Endothelial cell of umbilical vein (primary cell): Measurements from ENCODE around the gene LBR. TPM values are rescaled to one million over a fixed set of nuclear protein-coding genes. Genes with fewer than 3 reads are reported as not detected.

ENCODE experiments used
- BruUV-seq: library from RNA; stranded (reverse); fragments of 400-500 nt; replicated peaks from 2 replicates; lab custom pipeline; 2021; lab: Mats Ljungman, UMichigan
- CTCF ChIA-PET: fragments of 300-600, 350-600 bp; sonication (Branson Sonifier 250); formaldehyde crosslinking; loops from one replicate; lab custom pipeline; 2021; ENCODE audit warnings: antibody characterized with exemption, inconsistent platforms; lab: Charles Lee
- POLR2A ChIA-PET: fragments of 300-600, 350-600 bp; sonication (Branson Sonifier 250); formaldehyde crosslinking; loops from one replicate; lab custom pipeline; 2021; ENCODE audit warnings: antibody characterized with exemption, inconsistent platforms; lab: Charles Lee
- DNase-seq: peaks from one replicate; pipeline ENCODE4 v3.0.0-alpha.2; 2011; ENCODE audit warnings: low read depth, low spot score
- FAIRE-seq: peaks from 2 replicates; lab custom pipeline; 2011; peaks lifted over from hg19 to GRCh38; lab: Jason Lieb, UNC
- H2AFZ ChIP-seq: 2 replicates; pipeline ENCODE4 v1.6.0; 2012; ENCODE audit warnings: low read depth, low read length, control low read depth, inconsistent platforms
- H3K27ac ChIP-seq: 2 replicates; pipeline ENCODE4 v1.5.1; 2011; ENCODE audit warnings: low read depth, mild to moderate bottlenecking, control low read depth, low read length, moderate library complexity; ENCODE audit not compliant: insufficient read depth
- H3K27me3 ChIP-seq, 2 experiments: 2 replicates each; pipeline versions ENCODE4 v1.6.0 to v1.6.1; 2011; ENCODE audit warnings: low read length in 2 of 2, mixed read lengths in 1 of 2; ENCODE audit not compliant: control insufficient read depth in 2 of 2, insufficient read depth in 2 of 2
- H3K36me3 ChIP-seq, 2 experiments: 2 replicates in 1 of 2; 3 replicates in 1 of 2; pipeline ENCODE4 v1.5.1; 2011; ENCODE audit warnings: low read length in 2 of 2, mild to moderate bottlenecking in 1 of 2, moderate library complexity in 1 of 2; ENCODE audit not compliant: control insufficient read depth in 2 of 2, insufficient read depth in 2 of 2; ENCODE audit errors: extremely low read depth in 1 of 2
- H3K4me1 ChIP-seq: 3 replicates; pipeline ENCODE4 v1.5.1; 2011; ENCODE audit warnings: mild to moderate bottlenecking, low read length; ENCODE audit not compliant: control insufficient read depth, insufficient read depth; ENCODE audit errors: extremely low read depth
- H3K4me2 ChIP-seq: 2 replicates; pipeline ENCODE4 v1.6.1; 2011; ENCODE audit warnings: low read length, control low read depth, mixed read lengths; ENCODE audit not compliant: insufficient read depth
- H3K4me3 ChIP-seq, 3 experiments: fragments of 200-600 bp in 1 of 3; sonication (generic), shearing (Covaris generic) in 1 of 3; replicated peaks in 1 of 3; 2 replicates each; pipeline ENCODE4 v1.5.1; 2011 to 2016; ENCODE audit warnings: control low read depth in 3 of 3, low read length in 3 of 3, mild to moderate bottlenecking in 2 of 3, inconsistent platforms in 1 of 3, low read depth in 1 of 3, moderate library complexity in 1 of 3; ENCODE audit not compliant: insufficient read depth in 1 of 3
- H3K79me2 ChIP-seq: 2 replicates; pipeline ENCODE4 v1.6.0; 2012; ENCODE audit warnings: low read length, inconsistent platforms; ENCODE audit not compliant: control insufficient read depth, insufficient read depth
- H3K9ac ChIP-seq: replicated peaks from 2 replicates; pipeline ENCODE3; 2011; ENCODE audit warnings: low read length, control low read depth; ENCODE audit not compliant: insufficient read depth; ENCODE audit errors: extremely low read depth
- H3K9me1 ChIP-seq: replicated peaks from 3 replicates; pipeline ENCODE4 v1.6.0; 2011; ENCODE audit warnings: mild to moderate bottlenecking, low read length; ENCODE audit not compliant: control insufficient read depth, insufficient read depth; ENCODE audit errors: extremely low read depth
- H3K9me3 ChIP-seq: replicated peaks from 2 replicates; pipeline ENCODE4 v1.5.1; 2012; ENCODE audit warnings: low read length, inconsistent platforms; ENCODE audit not compliant: control insufficient read depth, insufficient read depth
- H4K20me1 ChIP-seq: replicated peaks from 2 replicates; pipeline ENCODE3; 2011; ENCODE audit warnings: mild to moderate bottlenecking, low read length; ENCODE audit not compliant: control insufficient read depth, insufficient read depth; ENCODE audit errors: extremely low read depth
- EZH2 ChIP-seq: IDR thresholded peaks from 2 replicates; pipeline ENCODE4 v1.6.1; 2012; ENCODE audit warnings: borderline replicate concordance, low read depth, mild to moderate bottlenecking, moderate library complexity, low read length, inconsistent platforms; ENCODE audit not compliant: severe bottlenecking
- FOS ChIP-seq: IDR thresholded peaks from 2 replicates; pipeline ENCODE4 v1.6.1; 2011; ENCODE audit warnings: mild to moderate bottlenecking, low read length, moderate library complexity, borderline replicate concordance; ENCODE audit not compliant: insufficient read depth
- GATA2 ChIP-seq: IDR thresholded peaks from 2 replicates; pipeline ENCODE4 v1.7.0; 2011; ENCODE audit warnings: low read depth, mild to moderate bottlenecking, moderate library complexity, mixed read lengths, low read length; ENCODE audit not compliant: insufficient read length, insufficient read depth
- JUN ChIP-seq: IDR thresholded peaks from 2 replicates; pipeline ENCODE4 v1.6.1; 2011; ENCODE audit warnings: borderline replicate concordance, low read depth; ENCODE audit not compliant: insufficient read length, insufficient read depth
- MAX ChIP-seq: IDR thresholded peaks from 2 replicates; pipeline ENCODE4 v1.6.1; 2011; ENCODE audit not compliant: insufficient read depth, insufficient read length
- MYC ChIP-seq: IDR thresholded peaks from one replicate; pipeline ENCODE4 v1.6.1; 2011; ENCODE audit warnings: mild to moderate bottlenecking, low read depth, low read length
- POLR2A ChIP-seq: IDR thresholded peaks from 2 replicates; pipeline ENCODE4 v1.6.1; 2012; ENCODE audit warnings: low read depth, mild to moderate bottlenecking, control low read depth, low read length
- POLR2AphosphoS5 ChIP-seq: IDR thresholded peaks from 2 replicates; pipeline ENCODE4 v1.6.1; 2012; ENCODE audit warnings: low read depth, mild to moderate bottlenecking, control low read depth, low read length, moderate library complexity; ENCODE audit not compliant: insufficient read depth
- dilution Hi-C: fragments of 300-500 bp; cut with MboI; formaldehyde crosslinking; loops from one replicate; pipeline ENCODE4 v1.15.0; 2019; ENCODE audit warnings: low sequenced_read_pairs; ENCODE audit not compliant: extremely low pct_ligation_motif_present
- intact Hi-C: fragments of 100-400 bp; cut with micrococcal nuclease; formaldehyde crosslinking; loops from one replicate; pipeline ENCODE4 v1.10.0; 2022
- polyA plus RNA-seq, 4 experiments: library from polyadenylated mRNA; depleted of rRNA in 3 of 4; stranded (reverse) in 3 of 4; unstranded in 1 of 4; fragments of >200 nt; gene quantifications; 2 replicates each; pipeline versions ENCODE4 v1.2.1 to v1.2.3, GENCODE V29; 2011 to 2012; ENCODE audit warnings: missing spikeins in 1 of 4
- total RNA-seq: library from RNA; stranded (reverse); gene quantifications from 2 replicates; pipeline ENCODE4 v1.2.3, GENCODE V29; 2021
- TF ChIP-seq, protein P1 (sequence below), 2 donors: IDR thresholded peaks; 1 replicate in 1 of 2; 2 replicates in 1 of 2; pipeline ENCODE4 v1.5.1; 2011; ENCODE audit warnings: low read length in 2 of 2, mild to moderate bottlenecking in 2 of 2, moderate library complexity in 2 of 2, control low read depth in 1 of 2, inconsistent platforms in 1 of 2, low read depth in 1 of 2; ENCODE audit not compliant: insufficient read depth in 1 of 2; ENCODE audit errors: extremely low read depth in 1 of 2

LBR gene
- total and polyA plus RNA-seq, 2 donors (not counting 3 experiments of a cell fraction or from before 2014, with no cell fraction given) = 53.9 to 119 TPM

DNA sequence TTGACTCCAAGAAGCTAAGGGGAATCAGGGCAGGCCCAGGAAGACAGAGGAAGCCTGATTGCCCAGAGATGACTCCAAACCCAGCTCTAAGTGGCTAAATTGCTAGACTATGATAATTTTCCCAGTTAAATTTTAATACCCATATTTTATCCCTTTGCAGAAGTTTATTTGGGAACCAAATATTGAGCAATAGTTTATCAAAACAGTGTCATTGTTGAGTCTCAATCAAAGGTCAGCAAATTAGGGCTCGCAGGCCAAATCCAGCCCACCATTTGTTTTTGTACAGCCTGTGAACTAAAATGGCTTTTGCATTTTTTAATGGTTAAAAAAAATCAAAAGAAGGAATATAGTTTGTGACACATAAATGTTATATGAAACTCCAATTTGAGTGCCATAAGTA, 47.1 kb downstream of the LBR start:
- dilution Hi-C loops = no loop called here

More for the DNA sequence above, 47.1 kb downstream of the LBR start:
- Histone ChIP-seq H3K9me3 (no peaks in the 10 kb centered on the region), H3K9me1 (no peaks in the 10 kb centered on the region), H3K4me2 (no peak overlapping the region), H4K20me1 (no peaks in the 10 kb centered on the region), H3K36me3 (no peaks in the 10 kb centered on the region), H2AFZ (no peak overlapping the region), H3K27ac (no peak overlapping the region), H3K79me2 (no peaks in the 10 kb centered on the region), H3K9ac (no peak overlapping the region), H3K4me3 (no peak overlapping the region), H3K27me3 (no peaks in the 10 kb centered on the region), H3K4me1 (no peaks in the 10 kb centered on the region)
- POLR2A ChIA-PET = no interaction called here
- FAIRE-seq (no peak), DNase-seq (no peak)
- CTCF ChIA-PET = no interaction called here
- no TSS peak for BruUV-seq
- intact Hi-C loops = no loop called here
- TF ChIP-seq GATA2 (no peak), FOS (no peak), POLR2A (no peak), JUN (no peak), EZH2 (no peak), POLR2AphosphoS5 (no peak), MAX (no peak), MYC (no peak)
- TF ChIP-seq, protein P1, sequence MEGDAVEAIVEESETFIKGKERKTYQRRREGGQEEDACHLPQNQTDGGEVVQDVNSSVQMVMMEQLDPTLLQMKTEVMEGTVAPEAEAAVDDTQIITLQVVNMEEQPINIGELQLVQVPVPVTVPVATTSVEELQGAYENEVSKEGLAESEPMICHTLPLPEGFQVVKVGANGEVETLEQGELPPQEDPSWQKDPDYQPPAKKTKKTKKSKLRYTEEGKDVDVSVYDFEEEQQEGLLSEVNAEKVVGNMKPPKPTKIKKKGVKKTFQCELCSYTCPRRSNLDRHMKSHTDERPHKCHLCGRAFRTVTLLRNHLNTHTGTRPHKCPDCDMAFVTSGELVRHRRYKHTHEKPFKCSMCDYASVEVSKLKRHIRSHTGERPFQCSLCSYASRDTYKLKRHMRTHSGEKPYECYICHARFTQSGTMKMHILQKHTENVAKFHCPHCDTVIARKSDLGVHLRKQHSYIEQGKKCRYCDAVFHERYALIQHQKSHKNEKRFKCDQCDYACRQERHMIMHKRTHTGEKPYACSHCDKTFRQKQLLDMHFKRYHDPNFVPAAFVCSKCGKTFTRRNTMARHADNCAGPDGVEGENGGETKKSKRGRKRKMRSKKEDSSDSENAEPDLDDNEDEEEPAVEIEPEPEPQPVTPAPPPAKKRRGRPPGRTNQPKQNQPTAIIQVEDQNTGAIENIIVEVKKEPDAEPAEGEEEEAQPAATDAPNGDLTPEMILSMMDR (IDR thresholded peaks at IDR 0.05; ENCODE audit: extremely low read depth in 1 of 2, insufficient read depth in 1 of 2, low read depth in 1 of 2, low read length in 2 of 2) = no peak
